Parathyroid adenoma (tissue), 2 donors: ENCODE data around the gene CDH4.

Experiments
- H2AFZ ChIP-seq: fragments of 300-600 bp; sonication (generic); one replicate; pipeline ENCODE4 v1.7.0; 2017; ENCODE audit warnings: antibody characterized with exemption, mild to moderate bottlenecking
- H3K27ac ChIP-seq: fragments of 300-600 bp; sonication (generic); one replicate; pipeline ENCODE4 v1.7.0; 2017
- H3K27me3 ChIP-seq: fragments of 300-600 bp; sonication (generic); one replicate; pipeline ENCODE4 v1.7.0; 2017; ENCODE audit warnings: low read length; ENCODE audit not compliant: control insufficient read depth, insufficient read depth
- H3K36me3 ChIP-seq: fragments of 300-600 bp; sonication (generic); one replicate; pipeline ENCODE4 v1.7.0; 2017; ENCODE audit warnings: low read length; ENCODE audit not compliant: control insufficient read depth, insufficient read depth
- H3K4me1 ChIP-seq: fragments of 300-600 bp; sonication (generic); one replicate; pipeline ENCODE4 v1.7.0; 2017; ENCODE audit warnings: control low read depth
- H3K4me2 ChIP-seq: fragments of 300-600 bp; sonication (generic); one replicate; pipeline ENCODE4 v1.7.0; 2017; ENCODE audit warnings: low read length
- H3K4me3 ChIP-seq: fragments of 300-600 bp; sonication (generic); one replicate; pipeline ENCODE4 v1.7.0; 2017; ENCODE audit warnings: low read depth, low read length
- H3K79me2 ChIP-seq: fragments of 300-600 bp; sonication (generic); one replicate; pipeline ENCODE4 v1.7.0; 2017; ENCODE audit warnings: control low read depth
- H3K9ac ChIP-seq: fragments of 300-600 bp; sonication (generic); one replicate; pipeline ENCODE4 v1.7.0; 2017; ENCODE audit warnings: mild to moderate bottlenecking
- H3K9me3 ChIP-seq: fragments of 300-600 bp; sonication (generic); one replicate; pipeline ENCODE4 v1.7.0; 2017; ENCODE audit warnings: low read length; ENCODE audit not compliant: control insufficient read depth
- TF ChIP-seq, protein P1 (sequence below): fragments of 300-600 bp; sonication (generic); IDR thresholded peaks from one replicate; pipeline ENCODE4 v1.7.0; 2017; ENCODE audit warnings: antibody characterized with exemption, mild to moderate bottlenecking
- donor health status: primary hyperparathyroidism.

The CDH4 gene

DNA sequence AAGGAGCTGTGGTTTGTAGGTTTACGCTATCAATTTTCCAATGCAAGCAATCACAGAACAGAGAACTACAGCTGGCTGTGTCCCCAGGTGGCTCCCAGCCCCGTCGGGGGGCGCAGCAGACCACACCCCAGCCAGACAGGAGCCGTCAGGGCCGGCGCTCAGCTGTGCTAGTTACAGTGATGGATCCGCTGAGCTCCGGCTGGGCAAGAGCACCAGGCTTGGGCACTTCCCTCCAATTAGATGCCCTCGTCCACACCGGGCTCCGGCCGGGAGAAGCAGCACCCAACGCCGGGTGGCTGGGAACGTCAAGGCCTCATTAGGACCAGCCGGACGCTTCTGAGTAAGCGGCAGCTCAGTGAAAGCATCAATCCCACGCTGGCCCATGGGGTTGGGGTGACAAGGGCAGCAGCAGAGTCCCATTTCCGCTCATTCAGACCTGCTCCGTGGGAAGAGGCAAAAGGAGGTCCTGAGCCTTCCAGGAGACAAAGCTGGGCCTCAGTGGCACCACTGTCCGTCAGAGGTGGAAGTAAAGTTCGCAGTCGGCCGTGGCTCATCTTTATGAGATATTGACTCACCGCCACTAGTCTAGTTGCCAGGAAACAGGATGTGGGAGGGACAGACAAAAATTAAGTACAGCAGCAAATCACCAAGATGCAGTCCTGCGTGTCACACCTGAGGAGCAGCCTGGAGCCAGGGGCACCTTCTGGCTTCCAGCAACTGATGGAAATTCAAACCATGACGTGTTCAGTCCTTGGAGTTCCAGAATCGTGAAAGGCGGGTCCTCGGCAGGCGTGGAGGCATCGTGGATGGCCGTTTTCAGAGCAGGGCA is 649.5 kb downstream of the CDH4 start:
- Histone ChIP-seq H3K79me2 (no peaks in the 10 kb centered on the region), H3K4me2 (no peak overlapping the region), H3K27me3 (peaks cover 3% of the 10 kb centered on the region), H3K36me3 (no peaks in the 10 kb centered on the region), H3K4me3 (no peak overlapping the region), H3K4me1 (no peaks in the 10 kb centered on the region), H3K27ac (no peak overlapping the region), H3K9ac (no peak overlapping the region), H3K9me3 (no peaks in the 10 kb centered on the region), H2AFZ (no peak overlapping the region)
- TF ChIP-seq, protein P1, sequence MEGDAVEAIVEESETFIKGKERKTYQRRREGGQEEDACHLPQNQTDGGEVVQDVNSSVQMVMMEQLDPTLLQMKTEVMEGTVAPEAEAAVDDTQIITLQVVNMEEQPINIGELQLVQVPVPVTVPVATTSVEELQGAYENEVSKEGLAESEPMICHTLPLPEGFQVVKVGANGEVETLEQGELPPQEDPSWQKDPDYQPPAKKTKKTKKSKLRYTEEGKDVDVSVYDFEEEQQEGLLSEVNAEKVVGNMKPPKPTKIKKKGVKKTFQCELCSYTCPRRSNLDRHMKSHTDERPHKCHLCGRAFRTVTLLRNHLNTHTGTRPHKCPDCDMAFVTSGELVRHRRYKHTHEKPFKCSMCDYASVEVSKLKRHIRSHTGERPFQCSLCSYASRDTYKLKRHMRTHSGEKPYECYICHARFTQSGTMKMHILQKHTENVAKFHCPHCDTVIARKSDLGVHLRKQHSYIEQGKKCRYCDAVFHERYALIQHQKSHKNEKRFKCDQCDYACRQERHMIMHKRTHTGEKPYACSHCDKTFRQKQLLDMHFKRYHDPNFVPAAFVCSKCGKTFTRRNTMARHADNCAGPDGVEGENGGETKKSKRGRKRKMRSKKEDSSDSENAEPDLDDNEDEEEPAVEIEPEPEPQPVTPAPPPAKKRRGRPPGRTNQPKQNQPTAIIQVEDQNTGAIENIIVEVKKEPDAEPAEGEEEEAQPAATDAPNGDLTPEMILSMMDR, result no peak

DNA sequence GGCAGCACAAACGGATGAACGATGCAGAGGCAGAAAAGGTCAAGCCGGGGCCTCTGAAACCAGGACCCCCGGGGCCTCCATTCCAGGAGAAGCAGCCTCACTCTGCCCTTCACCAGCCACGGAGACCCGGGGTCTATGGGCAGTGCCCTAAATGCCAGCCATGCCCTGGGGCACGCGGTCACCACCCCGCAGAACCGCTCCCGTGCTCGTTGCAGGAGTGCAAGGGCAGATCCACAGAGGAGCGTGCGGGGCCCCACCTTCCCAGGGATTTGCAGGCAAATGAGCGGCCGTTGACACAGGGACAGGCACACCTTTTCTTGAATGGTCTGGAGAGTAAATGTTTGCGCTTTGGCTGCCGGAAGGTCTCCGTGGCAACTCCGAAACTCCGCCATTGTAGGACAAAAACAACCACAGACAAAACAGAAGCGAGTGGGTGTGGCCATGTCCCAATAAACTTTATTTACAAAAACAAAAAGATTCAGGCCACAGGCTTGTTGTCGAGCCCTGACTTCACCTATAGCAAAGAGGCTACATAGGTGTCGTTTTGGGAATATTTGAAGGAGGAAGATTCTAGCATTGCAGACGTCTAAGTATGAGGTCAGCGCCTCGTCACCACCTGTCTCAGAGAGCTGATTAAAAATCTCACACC is 650.3 kb downstream of the CDH4 start:
- Histone ChIP-seq H3K4me3 (no peak overlapping the region), H3K27ac (no peak overlapping the region), H3K9me3 (no peaks in the 10 kb centered on the region), H3K9ac (no peak overlapping the region), H3K4me2 (no peak overlapping the region), H3K27me3 (peaks cover 3% of the 10 kb centered on the region), H3K79me2 (no peaks in the 10 kb centered on the region), H3K36me3 (no peaks in the 10 kb centered on the region), H3K4me1 (no peaks in the 10 kb centered on the region), H2AFZ (no peak overlapping the region)
- TF ChIP-seq, protein P1, result no peak

DNA sequence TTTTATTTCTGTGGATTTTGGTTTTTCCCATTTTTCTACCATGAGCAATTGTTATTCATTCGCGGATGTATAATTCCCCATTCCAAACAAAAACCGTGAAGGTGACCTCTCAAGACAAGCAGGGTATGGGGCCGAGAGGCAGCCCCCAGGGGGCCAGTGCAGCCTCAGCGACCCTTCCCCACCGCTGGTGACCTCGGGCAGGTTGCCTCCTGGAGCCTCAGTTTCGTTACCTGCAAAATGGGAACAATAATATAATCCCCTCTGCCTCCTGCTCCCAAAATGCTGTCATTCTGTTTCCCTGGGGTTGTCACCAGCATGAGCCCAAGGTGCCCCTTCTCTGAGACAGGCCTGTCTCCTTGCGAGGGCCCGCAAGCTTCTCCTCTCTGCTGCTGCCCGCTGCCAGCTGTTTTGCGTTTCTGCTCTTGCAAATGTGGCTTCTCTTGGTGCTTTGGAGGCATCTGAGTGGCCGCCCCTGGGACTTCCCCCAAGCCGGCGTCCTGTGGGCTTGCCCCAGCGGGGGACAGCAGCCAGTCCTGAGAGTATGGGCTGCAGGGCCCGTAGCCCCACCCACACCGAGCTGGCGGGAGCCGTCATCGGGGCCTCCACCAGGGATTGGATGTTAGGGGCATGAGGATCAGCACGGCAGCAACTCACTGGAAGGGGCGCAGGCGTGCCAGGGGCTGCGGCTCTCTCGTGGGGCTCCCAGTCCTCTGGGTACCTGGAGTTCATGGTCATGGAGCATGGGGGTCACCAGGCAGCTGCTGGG is 651.7 kb downstream of the CDH4 start:
- TF ChIP-seq, protein P1, result no peak
- Histone ChIP-seq H3K36me3 (no peaks in the 10 kb centered on the region), H3K4me1 (no peaks in the 10 kb centered on the region), H3K9me3 (no peaks in the 10 kb centered on the region), H3K27ac (no peak overlapping the region), H3K9ac (no peak overlapping the region), H2AFZ (no peak overlapping the region), H3K4me2 (no peak overlapping the region), H3K4me3 (no peak overlapping the region), H3K79me2 (no peaks in the 10 kb centered on the region), H3K27me3 (peaks cover 3% of the 10 kb centered on the region)

DNA sequence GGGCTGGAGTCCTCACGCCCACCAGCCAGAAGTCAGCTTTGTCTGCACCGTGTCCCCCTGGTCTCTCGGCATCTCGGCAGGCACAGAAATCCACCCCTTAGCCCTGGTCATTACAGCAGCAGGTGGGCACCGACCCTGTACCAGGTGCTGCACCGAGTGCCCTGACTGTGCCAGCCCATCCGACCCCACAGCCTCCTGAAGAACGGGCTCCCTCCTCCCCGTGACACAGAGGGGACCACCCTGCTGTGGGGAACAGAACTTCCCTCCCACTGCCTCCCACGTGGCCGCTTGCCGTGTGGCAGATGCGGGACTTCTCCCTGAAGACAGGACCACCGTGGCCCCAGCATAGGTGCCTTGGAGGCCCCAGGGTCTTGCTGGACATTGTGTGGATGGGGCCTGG is 652.4 kb downstream of the CDH4 start:
- H3K4me3 ChIP-seq, result no peak overlapping the region
- H3K9ac ChIP-seq, result no peak overlapping the region
- H3K79me2 ChIP-seq, result no peaks in the 10 kb centered on the region
- TF ChIP-seq, protein P1, result no peak
- H3K4me1 ChIP-seq, result no peaks in the 10 kb centered on the region
- H3K4me2 ChIP-seq, result no peak overlapping the region
- H3K9me3 ChIP-seq, result no peaks in the 10 kb centered on the region
- no peak overlapping the region for H2AFZ ChIP-seq
- H3K36me3 ChIP-seq, result no peaks in the 10 kb centered on the region
- H3K27me3 ChIP-seq, result peaks cover 3% of the 10 kb centered on the region
- no peak overlapping the region for H3K27ac ChIP-seq
